ENCODE measurements around the gene DDX11.
"Not testable (repeated sequence)": the region's sequence is repeated elsewhere in the genome, so short reads cannot be mapped to it uniquely, and the experiment has no call there.

DNA sequence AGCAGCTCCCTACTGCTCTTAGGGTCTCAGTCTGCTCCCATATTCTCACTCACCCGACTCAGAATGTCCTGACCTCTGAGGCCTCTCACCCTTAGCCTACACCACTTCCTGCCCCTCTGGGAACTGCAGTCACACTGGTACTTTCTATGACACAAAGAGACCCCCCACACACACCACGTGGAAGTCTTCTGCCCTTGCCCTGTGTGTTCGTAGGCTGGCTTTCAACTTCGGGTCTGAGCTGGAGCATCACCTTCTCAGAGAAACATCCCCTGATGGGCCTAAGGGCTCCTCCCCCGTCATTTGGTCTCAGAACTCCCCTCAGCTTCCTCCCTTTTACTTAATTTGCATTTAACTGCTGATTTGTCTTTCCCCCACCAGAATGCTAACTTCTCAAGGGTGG lies 22.0 kb upstream of the DDX11 start:
- TF ChIP-seq, protein P1, sequence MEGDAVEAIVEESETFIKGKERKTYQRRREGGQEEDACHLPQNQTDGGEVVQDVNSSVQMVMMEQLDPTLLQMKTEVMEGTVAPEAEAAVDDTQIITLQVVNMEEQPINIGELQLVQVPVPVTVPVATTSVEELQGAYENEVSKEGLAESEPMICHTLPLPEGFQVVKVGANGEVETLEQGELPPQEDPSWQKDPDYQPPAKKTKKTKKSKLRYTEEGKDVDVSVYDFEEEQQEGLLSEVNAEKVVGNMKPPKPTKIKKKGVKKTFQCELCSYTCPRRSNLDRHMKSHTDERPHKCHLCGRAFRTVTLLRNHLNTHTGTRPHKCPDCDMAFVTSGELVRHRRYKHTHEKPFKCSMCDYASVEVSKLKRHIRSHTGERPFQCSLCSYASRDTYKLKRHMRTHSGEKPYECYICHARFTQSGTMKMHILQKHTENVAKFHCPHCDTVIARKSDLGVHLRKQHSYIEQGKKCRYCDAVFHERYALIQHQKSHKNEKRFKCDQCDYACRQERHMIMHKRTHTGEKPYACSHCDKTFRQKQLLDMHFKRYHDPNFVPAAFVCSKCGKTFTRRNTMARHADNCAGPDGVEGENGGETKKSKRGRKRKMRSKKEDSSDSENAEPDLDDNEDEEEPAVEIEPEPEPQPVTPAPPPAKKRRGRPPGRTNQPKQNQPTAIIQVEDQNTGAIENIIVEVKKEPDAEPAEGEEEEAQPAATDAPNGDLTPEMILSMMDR (IDR thresholded peaks at IDR 0.05) = not testable (repeated sequence)
- not testable (repeated sequence) for TF ChIP-seq EP300 (IDR thresholded peaks at IDR 0.05; ENCODE audit: borderline replicate concordance in 1 of 2, low read depth in 1 of 2, low read length in 1 of 2); TAF1 (IDR thresholded peaks at IDR 0.05; ENCODE audit: borderline replicate concordance, low read depth, low read length); JUND (IDR thresholded peaks at IDR 0.05); YY1 (IDR thresholded peaks at IDR 0.05; ENCODE audit: low read depth); FOXJ3 (CRISPR knock-in tag; IDR thresholded peaks at IDR 0.05)
- TF ChIP-seq, protein P2, sequence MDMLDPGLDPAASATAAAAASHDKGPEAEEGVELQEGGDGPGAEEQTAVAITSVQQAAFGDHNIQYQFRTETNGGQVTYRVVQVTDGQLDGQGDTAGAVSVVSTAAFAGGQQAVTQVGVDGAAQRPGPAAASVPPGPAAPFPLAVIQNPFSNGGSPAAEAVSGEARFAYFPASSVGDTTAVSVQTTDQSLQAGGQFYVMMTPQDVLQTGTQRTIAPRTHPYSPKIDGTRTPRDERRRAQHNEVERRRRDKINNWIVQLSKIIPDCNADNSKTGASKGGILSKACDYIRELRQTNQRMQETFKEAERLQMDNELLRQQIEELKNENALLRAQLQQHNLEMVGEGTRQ (IDR thresholded peaks at IDR 0.05; ENCODE audit: borderline replicate concordance, low read depth, low read length) = not testable (repeated sequence)
- TF ChIP-seq, protein P3, sequence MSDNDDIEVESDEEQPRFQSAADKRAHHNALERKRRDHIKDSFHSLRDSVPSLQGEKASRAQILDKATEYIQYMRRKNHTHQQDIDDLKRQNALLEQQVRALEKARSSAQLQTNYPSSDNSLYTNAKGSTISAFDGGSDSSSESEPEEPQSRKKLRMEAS (IDR thresholded peaks at IDR 0.05; ENCODE audit: low read depth) = not testable (repeated sequence)

All from SK-N-SH (cell line).